Left lung (tissue), 10 donors: ENCODE data around the gene TMEM43. TPM values are rescaled to one million over a fixed set of nuclear protein-coding genes. Genes with fewer than 3 reads are reported as not detected.

Experiments
- ATAC-seq: fragments of 200-7000 bp; cut with Tn5 transposase; one replicate; pipeline ENCODE4 v1.9.1; 2020; ENCODE audit warnings: moderate library complexity
- DNase-seq, 4 donors: peaks; one replicate each; pipeline ENCODE4 v3.0.0-alpha.2; 2013 to 2020
- H3K27ac ChIP-seq, 2 donors: fragments of 200-600 bp; sonication (generic) in 1 of 2; one replicate each; pipeline versions ENCODE4 v1.5.0 to v1.8.0; 2020 to 2021
- H3K27me3 ChIP-seq, 2 donors: fragments of 200-600 bp; sonication (generic) in 1 of 2; one replicate each; pipeline versions ENCODE4 v1.5.0 to v1.8.0; 2020 to 2021
- H3K36me3 ChIP-seq, 2 donors: fragments of 200-600 bp; sonication (generic) in 1 of 2; one replicate each; pipeline versions ENCODE4 v1.5.0 to v1.8.0; 2020 to 2021
- H3K4me1 ChIP-seq, 2 donors: fragments of 200-600 bp; one replicate each; pipeline ENCODE4 v1.8.0; 2021
- H3K4me3 ChIP-seq, 2 donors: fragments of 200-600 bp; sonication (generic) in 1 of 2; one replicate each; pipeline versions ENCODE4 v1.5.0 to v1.8.0; 2020 to 2021; ENCODE audit warnings: mild to moderate bottlenecking in 1 of 2
- H3K9me3 ChIP-seq, 2 donors: fragments of 200-600 bp; sonication (generic) in 1 of 2; one replicate each; pipeline versions ENCODE4 v1.5.0 to v1.8.0; 2020 to 2021
- CTCF ChIP-seq, 2 donors: fragments of 200-600 bp; sonication (generic) in 1 of 2; IDR thresholded peaks; one replicate each; pipeline versions ENCODE4 v1.5.0 to v1.8.0; 2021; ENCODE audit warnings: antibody characterized with exemption in 2 of 2
- intact Hi-C, 2 donors: fragments of 100-400 bp; cut with DNase I; formaldehyde crosslinking; loops; one replicate each; pipeline versions ENCODE4 v1.11.2 to v1.14.2; 2022
- polyA plus RNA-seq, 6 donors: library from polyadenylated mRNA; unstranded; fragments of 120-200 nt; gene quantifications; one replicate each; pipeline ENCODE4 v1.2.1, GENCODE V29; 2013; ENCODE audit not compliant: insufficient read length in 6 of 6
- total RNA-seq, 2 donors: library from RNA; stranded (reverse); fragmentation: NEBNext Ultra II Directional; extraction: Animal tissue kit (Norgen Biotek cat#: 25700); gene quantifications; one replicate each; pipeline ENCODE4 v1.2.1, GENCODE V29; 2021
- donor health status: DM: no; HTN: yes; CAD: no.
- donor health status: DM: no; HTN: no; CAD: no.

The TMEM43 gene
- total and polyA plus RNA-seq, 8 donors = 62.2 to 104 (median 64.3) TPM

- intact Hi-C loops = no loop called here
- TF ChIP-seq CTCF (IDR thresholded peaks at IDR 0.05) = no peak
These were observed 5.9 kb downstream of the TMEM43 start for GRCh38 chr3:14130707-14131106.

GRCh38 chr3:14131134-14131533 lies 6.3 kb downstream of the TMEM43 start:
- H3K27ac ChIP-seq = no peak overlapping the region
- no peaks in the 10 kb centered on the region for H3K27me3 ChIP-seq
- peaks cover 5 to 92% of the 10 kb centered on the region in 2 donors for H3K36me3 ChIP-seq
- H3K4me1 ChIP-seq = peaks cover 6 to 20% of the 10 kb centered on the region in 2 donors
- ATAC-seq (no peak), DNase-seq (no peak)
- TF ChIP-seq CTCF (IDR thresholded peaks at IDR 0.05) = no peak
- no peaks in the 10 kb centered on the region for H3K9me3 ChIP-seq
- no peak overlapping the region for H3K4me3 ChIP-seq
- intact Hi-C loops = no loop called here

More at GRCh38 chr3:14130707-14131106, 5.9 kb downstream of the TMEM43 start:
- Histone ChIP-seq H3K27ac (no peak overlapping the region), H3K4me1 (peaks cover 10 to 24% of the 10 kb centered on the region in 2 donors), H3K27me3 (no peaks in the 10 kb centered on the region), H3K9me3 (no peaks in the 10 kb centered on the region), H3K36me3 (peaks cover 5 to 87% of the 10 kb centered on the region in 2 donors), H3K4me3 (no peak overlapping the region)
- DNase-seq (no peak), ATAC-seq (no peak)

GRCh38 chr3:14132120-14132519 lies 7.3 kb downstream of the TMEM43 start:
- DNase-seq (no peak), ATAC-seq (no peak)
- Histone ChIP-seq H3K27ac (no peak overlapping the region), H3K4me1 (peaks cover 0 to 10% of the 10 kb centered on the region in 2 donors), H3K36me3 (peaks cover 5 to 100% of the 10 kb centered on the region in 2 donors), H3K27me3 (no peaks in the 10 kb centered on the region), H3K9me3 (no peaks in the 10 kb centered on the region), H3K4me3 (no peak overlapping the region)
- intact Hi-C loops = no loop called here
- no peak for TF ChIP-seq CTCF (IDR thresholded peaks at IDR 0.05)

- no peak overlapping the region for H3K27ac ChIP-seq
- no peak overlapping the region for H3K4me3 ChIP-seq
- intact Hi-C loops = no loop called here
- H3K36me3 ChIP-seq = peaks cover 5 to 100% of the 10 kb centered on the region in 2 donors
- H3K4me1 ChIP-seq = peaks cover 0 to 4% of the 10 kb centered on the region in 2 donors
- DNase-seq (no peak), ATAC-seq (no peak)
- no peaks in the 10 kb centered on the region for H3K9me3 ChIP-seq
- no peaks in the 10 kb centered on the region for H3K27me3 ChIP-seq
- no peak for TF ChIP-seq CTCF (IDR thresholded peaks at IDR 0.05)
These were observed 7.8 kb downstream of the TMEM43 start for GRCh38 chr3:14132689-14133088.

GRCh38 chr3:14133188-14133800 lies 8.4 kb downstream of the TMEM43 start:
- no peak for TF ChIP-seq CTCF (IDR thresholded peaks at IDR 0.05)
- intact Hi-C loops = no loop called here
- DNase-seq = no peak
- H3K36me3 ChIP-seq = peaks cover 5 to 100% of the 10 kb centered on the region in 2 donors
- no peak overlapping the region for H3K27ac ChIP-seq
- ATAC-seq = no peak
- no peaks in the 10 kb centered on the region for H3K4me1 ChIP-seq
- H3K27me3 ChIP-seq = no peaks in the 10 kb centered on the region
- H3K9me3 ChIP-seq = no peaks in the 10 kb centered on the region
- no peak overlapping the region for H3K4me3 ChIP-seq
